Fibroblast of pulmonary artery (primary cell): ENCODE data around the gene AGXT2.

Experiments used
- DNase-seq: peaks from one replicate; pipeline ENCODE4 v3.0.0-alpha.2; 2010; ENCODE audit warnings: low read depth
- H3K4me3 ChIP-seq: replicated peaks from 2 replicates; pipeline ENCODE4 v1.5.1; 2011; ENCODE audit warnings: low read depth, mild to moderate bottlenecking, control low read depth, low read length, moderate library complexity
- CTCF ChIP-seq: IDR thresholded peaks from 2 replicates; pipeline ENCODE4 v1.5.1; 2011; ENCODE audit warnings: mild to moderate bottlenecking, control low read depth, low read length, inconsistent platforms; ENCODE audit errors: missing control alignments

The AGXT2 gene

GRCh38 chr5:35023391-35024178, 24.2 kb downstream of the AGXT2 start:
- no peak for TF ChIP-seq CTCF
- no peak overlapping the region for H3K4me3 ChIP-seq
- DNase-seq, result no peak

DNA sequence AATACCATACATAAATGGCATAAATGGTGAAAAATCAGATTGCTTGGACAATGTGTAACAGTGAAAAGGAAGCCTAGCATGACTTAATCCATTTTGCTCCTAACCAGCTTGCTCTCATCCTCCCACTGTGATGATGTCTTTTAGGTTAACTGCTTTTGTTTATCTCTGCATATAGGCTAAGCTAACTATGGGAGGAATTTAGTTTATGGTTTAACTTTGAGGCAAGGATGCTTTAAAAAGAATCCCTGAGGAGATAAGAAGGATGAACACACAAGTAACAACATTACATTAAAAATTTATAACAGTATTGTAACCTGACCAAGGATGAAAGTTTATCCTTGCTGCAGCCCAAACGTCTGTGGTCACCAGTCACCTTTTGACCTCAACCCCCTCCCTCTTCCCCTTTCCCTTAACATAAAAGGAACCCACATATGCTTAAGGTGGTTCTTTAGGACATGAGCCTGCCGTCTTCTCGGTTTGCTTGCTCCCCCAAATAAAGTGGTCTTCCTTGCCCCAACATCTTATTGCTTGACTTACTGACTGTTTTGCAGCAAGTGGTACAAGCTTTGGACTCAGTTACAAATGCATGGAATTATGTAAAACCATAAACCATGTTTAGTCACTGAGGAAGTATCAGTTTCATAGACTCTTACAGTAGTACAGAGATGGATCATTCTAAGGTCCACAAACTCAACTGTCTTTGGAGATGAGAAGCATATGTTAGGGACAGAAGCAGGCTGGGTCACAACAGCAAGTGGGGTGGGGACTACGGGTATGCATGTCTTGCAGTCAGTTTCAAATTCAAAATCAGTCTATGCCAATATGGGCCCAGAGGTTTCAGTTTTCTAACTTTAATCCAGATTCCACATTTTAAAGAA, 31.3 kb downstream of the AGXT2 start:
- no peak for TF ChIP-seq CTCF
- no peak overlapping the region for H3K4me3 ChIP-seq
- no peak for DNase-seq

DNA sequence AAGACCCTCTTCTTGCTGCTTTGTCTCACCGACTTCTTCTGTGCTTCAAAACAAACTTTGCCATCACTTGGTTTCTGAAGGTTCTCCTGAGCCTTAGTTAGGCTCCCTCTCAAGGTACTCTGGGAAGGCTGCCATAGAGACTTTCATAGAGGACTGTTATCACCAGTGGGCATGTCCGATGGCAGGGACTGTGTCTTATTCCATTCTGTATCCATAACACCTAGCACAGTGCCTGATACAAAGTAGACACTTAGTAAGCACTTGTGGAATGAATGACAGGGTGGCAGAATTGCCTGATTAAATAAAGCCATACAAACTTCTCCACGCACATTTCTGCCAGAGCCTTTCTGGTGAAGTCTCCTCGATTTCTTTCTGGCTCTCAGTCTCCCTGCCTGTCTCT, 32.7 kb downstream of the AGXT2 start:
- no peak overlapping the region for H3K4me3 ChIP-seq
- DNase-seq, result no peak
- no peak for TF ChIP-seq CTCF

GRCh38 chr5:35012796-35013195, 35.0 kb downstream of the AGXT2 start:
- H3K4me3 ChIP-seq, result no peak overlapping the region
- DNase-seq, result no peak
- TF ChIP-seq CTCF, result no peak

DNA sequence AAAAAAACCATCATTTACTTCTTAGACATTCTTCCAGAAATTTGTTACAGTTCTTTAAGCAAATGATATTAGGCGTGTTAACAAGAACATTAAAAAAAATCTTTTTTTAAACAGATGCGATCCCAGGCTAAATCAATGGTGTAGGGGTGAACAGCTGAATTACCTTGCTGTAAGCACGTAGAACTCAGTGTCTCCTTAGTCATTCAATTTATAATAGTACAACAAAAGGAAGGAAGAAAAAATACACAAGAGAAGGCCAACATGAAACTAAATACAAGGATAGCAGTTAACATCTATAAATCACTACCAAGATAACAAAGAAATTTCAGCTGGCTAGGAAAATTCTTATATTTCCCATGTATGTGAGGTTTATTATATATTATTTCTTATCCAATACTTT, 35.4 kb downstream of the AGXT2 start:
- TF ChIP-seq CTCF, result no peak
- no peak for DNase-seq

GRCh38 chr5:35010676-35011075, 37.1 kb downstream of the AGXT2 start:
- no peak for DNase-seq
- no peak overlapping the region for H3K4me3 ChIP-seq
- TF ChIP-seq CTCF, result no peak

More for the DNA sequence above, 35.4 kb downstream of the AGXT2 start:
- H3K4me3 ChIP-seq, result no peak overlapping the region
